Vagina (tissue), 2 donors: ENCODE measurements around the gene FGF2.

Experiments used
- CTCF ChIP-seq, 3 experiments: fragments of 450-650 bp in 2 of 3; fragments of 200-600 bp in 1 of 3; sonication (generic) in 1 of 3; IDR thresholded peaks; one replicate each; pipeline ENCODE4 v1.5.1; 2017 to 2019; ENCODE audit warnings: antibody characterized with exemption in 3 of 3, mild to moderate bottlenecking in 2 of 3, moderate library complexity in 2 of 3
- POLR2A ChIP-seq, 2 donors: fragments of 450-650 bp; IDR thresholded peaks; one replicate each; pipeline ENCODE4 v1.6.1; 2017; ENCODE audit warnings: antibody characterized with exemption in 2 of 2, mild to moderate bottlenecking in 2 of 2, moderate library complexity in 2 of 2

DNA sequence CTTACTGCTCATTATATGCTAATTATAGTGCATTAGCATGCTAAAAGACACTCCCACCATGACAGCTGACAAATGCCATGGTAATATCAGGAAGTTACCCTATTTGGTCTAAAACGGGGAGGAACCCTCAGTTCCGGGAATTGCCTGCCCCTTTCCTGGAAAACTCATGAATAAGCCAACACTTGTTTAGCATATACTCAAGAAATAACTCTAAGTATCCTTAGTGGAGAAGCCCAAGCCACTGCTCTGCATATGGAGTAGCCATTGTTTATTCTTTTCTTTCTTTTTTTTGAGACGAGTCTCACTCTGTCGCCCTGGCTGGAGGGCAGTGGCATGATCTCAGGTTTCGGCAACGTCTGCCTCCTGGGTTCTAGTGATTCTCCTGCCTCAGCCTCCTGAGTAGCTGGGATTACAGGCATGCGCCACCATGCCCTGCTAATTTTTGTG lies 80.3 kb downstream of the FGF2 start:
- no peak for TF ChIP-seq CTCF (IDR thresholded peaks at IDR 0.05)
- no peak for TF ChIP-seq POLR2A (IDR thresholded peaks at IDR 0.05)
